Endothelial cell of umbilical vein (primary cell): ENCODE results near the gene ENTPD3.

Experiments used
- EZH2 ChIP-seq: IDR thresholded peaks from 2 replicates; pipeline ENCODE4 v1.6.1; 2012; ENCODE audit warnings: borderline replicate concordance, low read depth, mild to moderate bottlenecking, moderate library complexity, low read length, inconsistent platforms; ENCODE audit not compliant: severe bottlenecking
- FOS ChIP-seq: IDR thresholded peaks from 2 replicates; pipeline ENCODE4 v1.6.1; 2011; ENCODE audit warnings: mild to moderate bottlenecking, low read length, moderate library complexity, borderline replicate concordance; ENCODE audit not compliant: insufficient read depth
- GATA2 ChIP-seq: IDR thresholded peaks from 2 replicates; pipeline ENCODE4 v1.7.0; 2011; ENCODE audit warnings: low read depth, mild to moderate bottlenecking, moderate library complexity, mixed read lengths, low read length; ENCODE audit not compliant: insufficient read length, insufficient read depth
- MYC ChIP-seq: IDR thresholded peaks from one replicate; pipeline ENCODE4 v1.6.1; 2011; ENCODE audit warnings: mild to moderate bottlenecking, low read depth, low read length
- POLR2A ChIP-seq: IDR thresholded peaks from 2 replicates; pipeline ENCODE4 v1.6.1; 2012; ENCODE audit warnings: low read depth, mild to moderate bottlenecking, control low read depth, low read length
- POLR2AphosphoS5 ChIP-seq: IDR thresholded peaks from 2 replicates; pipeline ENCODE4 v1.6.1; 2012; ENCODE audit warnings: low read depth, mild to moderate bottlenecking, control low read depth, low read length, moderate library complexity; ENCODE audit not compliant: insufficient read depth
- TF ChIP-seq, protein P1 (sequence below), 2 donors: IDR thresholded peaks; 1 replicate in 1 of 2; 2 replicates in 1 of 2; pipeline ENCODE4 v1.5.1; 2011; ENCODE audit warnings: low read length in 2 of 2, mild to moderate bottlenecking in 2 of 2, moderate library complexity in 2 of 2, control low read depth in 1 of 2, inconsistent platforms in 1 of 2, low read depth in 1 of 2; ENCODE audit not compliant: insufficient read depth in 1 of 2; ENCODE audit errors: extremely low read depth in 1 of 2
- TF ChIP-seq, protein P2 (sequence below): IDR thresholded peaks from 2 replicates; pipeline ENCODE4 v1.6.1; 2011; ENCODE audit not compliant: insufficient read depth, insufficient read length

DNA sequence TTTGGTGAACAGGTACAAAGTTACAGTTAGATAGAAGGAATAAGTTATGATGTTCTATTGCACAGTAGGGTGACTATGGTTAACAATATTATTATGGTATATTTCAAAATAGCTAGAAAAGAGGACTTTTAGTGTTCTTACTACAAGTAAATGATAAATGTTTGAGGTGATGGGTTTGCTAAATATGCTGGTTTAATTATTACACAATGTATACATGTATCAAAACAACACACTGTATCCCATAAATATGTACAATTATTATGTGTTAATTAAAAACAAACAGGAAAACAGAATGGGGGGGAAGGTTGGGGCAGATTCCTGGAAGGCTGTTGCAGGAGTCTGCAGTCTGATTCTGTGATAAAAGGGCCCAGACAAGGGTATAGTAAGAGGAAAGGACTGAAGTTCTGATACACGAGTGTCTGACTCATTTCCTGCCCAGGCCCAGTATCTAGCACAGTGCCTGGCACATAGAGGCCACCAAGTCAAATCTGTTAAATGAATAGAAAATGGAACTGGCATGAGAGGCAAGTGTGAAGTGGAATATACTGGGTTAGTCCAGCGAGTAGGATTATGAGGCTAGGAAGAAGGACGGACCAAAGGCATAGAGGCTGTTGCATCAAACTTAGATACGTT lies 7.2 kb upstream of the ENTPD3 start:
- TF ChIP-seq MYC: no peak
- TF ChIP-seq, protein P1, sequence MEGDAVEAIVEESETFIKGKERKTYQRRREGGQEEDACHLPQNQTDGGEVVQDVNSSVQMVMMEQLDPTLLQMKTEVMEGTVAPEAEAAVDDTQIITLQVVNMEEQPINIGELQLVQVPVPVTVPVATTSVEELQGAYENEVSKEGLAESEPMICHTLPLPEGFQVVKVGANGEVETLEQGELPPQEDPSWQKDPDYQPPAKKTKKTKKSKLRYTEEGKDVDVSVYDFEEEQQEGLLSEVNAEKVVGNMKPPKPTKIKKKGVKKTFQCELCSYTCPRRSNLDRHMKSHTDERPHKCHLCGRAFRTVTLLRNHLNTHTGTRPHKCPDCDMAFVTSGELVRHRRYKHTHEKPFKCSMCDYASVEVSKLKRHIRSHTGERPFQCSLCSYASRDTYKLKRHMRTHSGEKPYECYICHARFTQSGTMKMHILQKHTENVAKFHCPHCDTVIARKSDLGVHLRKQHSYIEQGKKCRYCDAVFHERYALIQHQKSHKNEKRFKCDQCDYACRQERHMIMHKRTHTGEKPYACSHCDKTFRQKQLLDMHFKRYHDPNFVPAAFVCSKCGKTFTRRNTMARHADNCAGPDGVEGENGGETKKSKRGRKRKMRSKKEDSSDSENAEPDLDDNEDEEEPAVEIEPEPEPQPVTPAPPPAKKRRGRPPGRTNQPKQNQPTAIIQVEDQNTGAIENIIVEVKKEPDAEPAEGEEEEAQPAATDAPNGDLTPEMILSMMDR (IDR thresholded peaks at IDR 0.05; ENCODE audit: extremely low read depth in 1 of 2, insufficient read depth in 1 of 2, low read depth in 1 of 2, low read length in 2 of 2): no peak
- TF ChIP-seq POLR2AphosphoS5: no peak
- no peak for TF ChIP-seq EZH2
- TF ChIP-seq POLR2A: no peak
- TF ChIP-seq, protein P2, sequence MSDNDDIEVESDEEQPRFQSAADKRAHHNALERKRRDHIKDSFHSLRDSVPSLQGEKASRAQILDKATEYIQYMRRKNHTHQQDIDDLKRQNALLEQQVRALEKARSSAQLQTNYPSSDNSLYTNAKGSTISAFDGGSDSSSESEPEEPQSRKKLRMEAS: no peak
- TF ChIP-seq GATA2: peak; percentile 43
- no peak for TF ChIP-seq FOS
